Colonic mucosa (tissue), 4 donors: ENCODE measurements around the gene RAB18. TPM values are rescaled to one million over a fixed set of nuclear protein-coding genes. Genes with fewer than 3 reads are reported as not detected.

Source experiments
- DNase-seq: peaks from one replicate; pipeline ENCODE4 v3.0.0-alpha.2; 2020
- H3K27ac ChIP-seq: fragments of 200-600 bp; one replicate; pipeline ENCODE4 v1.8.0; 2021
- H3K27me3 ChIP-seq: fragments of 200-600 bp; one replicate; pipeline ENCODE4 v1.8.0; 2021
- H3K36me3 ChIP-seq: fragments of 200-600 bp; one replicate; pipeline ENCODE4 v1.8.0; 2021
- H3K4me1 ChIP-seq: fragments of 200-600 bp; one replicate; pipeline ENCODE4 v1.8.0; 2021; ENCODE audit warnings: mild to moderate bottlenecking
- H3K4me3 ChIP-seq: fragments of 200-600 bp; one replicate; pipeline ENCODE4 v1.8.0; 2021
- H3K9ac ChIP-seq, 2 donors: one replicate each; pipeline ENCODE4 v1.7.0; 2013; ENCODE audit warnings: control low read depth in 2 of 2, low read depth in 2 of 2, low read length in 2 of 2
- H3K9me3 ChIP-seq: fragments of 200-600 bp; one replicate; pipeline ENCODE4 v1.8.0; 2021
- CTCF ChIP-seq: fragments of 200-600 bp; IDR thresholded peaks from one replicate; pipeline ENCODE4 v1.8.0; 2022; ENCODE audit warnings: antibody characterized with exemption, mild to moderate bottlenecking
- intact Hi-C: fragments of 100-400 bp; cut with DNase I; formaldehyde crosslinking; loops from one replicate; pipeline ENCODE4 v1.14.1; 2022
- total RNA-seq, 2 donors: library from RNA; stranded (reverse); fragmentation: NEBNext Ultra II Directional in 1 of 2; extraction: Animal tissue kit (Norgen Biotek cat#: 25700) in 1 of 2; gene quantifications; one replicate each; pipeline ENCODE4 v1.2.1, GENCODE V29; 2021
- donor health status: healthy.
- donor health status: DM: no; HTN: no; CAD: no.
- donor health status: DM: no; HTN: no; CAD: no.

RAB18 gene
- total RNA-seq, 2 donors from 2014 or later = 79.2 to 114 TPM

GRCh38 chr10:27494116-27494805 lies 9.8 kb upstream of the RAB18 start:
- intact Hi-C loops = no loop called here
- H3K27ac ChIP-seq = no peak overlapping the region
- no peak for TF ChIP-seq CTCF
- H3K9me3 ChIP-seq = no peaks in the 10 kb centered on the region
- H3K27me3 ChIP-seq = no peaks in the 10 kb centered on the region
- H3K4me1 ChIP-seq = no peaks in the 10 kb centered on the region
- H3K4me3 ChIP-seq = no peak overlapping the region
- DNase-seq = no peak
- H3K36me3 ChIP-seq = no peaks in the 10 kb centered on the region
- H3K9ac ChIP-seq = no peak overlapping the region

GRCh38 chr10:27496137-27496536 lies 8.0 kb upstream of the RAB18 start:
- intact Hi-C loops = no loop called here

GRCh38 chr10:27500096-27500495 lies 4.0 kb upstream of the RAB18 start:
- intact Hi-C loops = no loop called here
- TF ChIP-seq CTCF = no peak
- no peak overlapping the region for H3K4me3 ChIP-seq
- no peak overlapping the region for H3K9ac ChIP-seq
- no peaks in the 10 kb centered on the region for H3K9me3 ChIP-seq
- DNase-seq = no peak
- no peaks in the 10 kb centered on the region for H3K27me3 ChIP-seq
- H3K36me3 ChIP-seq = no peaks in the 10 kb centered on the region
- no peak overlapping the region for H3K27ac ChIP-seq
- H3K4me1 ChIP-seq = no peaks in the 10 kb centered on the region

More at GRCh38 chr10:27496137-27496536, 8.0 kb upstream of the RAB18 start:
- Histone ChIP-seq H3K4me3 (no peak overlapping the region), H3K27me3 (no peaks in the 10 kb centered on the region), H3K9me3 (no peaks in the 10 kb centered on the region), H3K4me1 (no peaks in the 10 kb centered on the region), H3K36me3 (no peaks in the 10 kb centered on the region), H3K27ac (no peak overlapping the region), H3K9ac (no peak overlapping the region)
- TF ChIP-seq CTCF = no peak
- no peak for DNase-seq

GRCh38 chr10:27500886-27501285 lies 3.2 kb upstream of the RAB18 start:
- DNase-seq = no peak
- H3K36me3 ChIP-seq = no peaks in the 10 kb centered on the region
- intact Hi-C loops = no loop called here
- H3K27ac ChIP-seq = no peak overlapping the region
- no peak for TF ChIP-seq CTCF
- H3K9ac ChIP-seq = no peak overlapping the region
- H3K4me1 ChIP-seq = peaks cover 6% of the 10 kb centered on the region
- H3K9me3 ChIP-seq = no peaks in the 10 kb centered on the region
- no peak overlapping the region for H3K4me3 ChIP-seq
- no peaks in the 10 kb centered on the region for H3K27me3 ChIP-seq

- Histone ChIP-seq H3K36me3 (no peaks in the 10 kb centered on the region), H3K9me3 (no peaks in the 10 kb centered on the region), H3K27me3 (no peaks in the 10 kb centered on the region), H3K27ac (peak overlapping the region; percentile 91), H3K9ac (peak overlapping the region in 1 of 2 donors; percentile 81), H3K4me3 (peak overlapping the region; percentile 76), H3K4me1 (peaks cover 7% of the 10 kb centered on the region)
- DNase-seq = no peak
- intact Hi-C loops = no loop called here
- no peak for TF ChIP-seq CTCF
Measured at GRCh38 chr10:27503498-27504006, 552 bp upstream of the RAB18 start.
